CD14-positive monocyte (primary cell): ENCODE measurements around the gene RNU1-3. TPM values are rescaled to one million over a fixed set of nuclear protein-coding genes. Genes with fewer than 3 reads are reported as not detected.
"Not testable (repeated sequence)": the region's sequence is repeated elsewhere in the genome, so short reads cannot be mapped to it uniquely, and the experiment has no call there.

Experiments
- DNase-seq, 3 donors: peaks; one replicate each; pipeline ENCODE4 v3.0.0-alpha.2; 2011 to 2022
- H2AFZ ChIP-seq: 2 replicates; pipeline ENCODE4 v1.6.0; 2012; ENCODE audit warnings: mild to moderate bottlenecking, low read depth, low read length, inconsistent platforms; ENCODE audit not compliant: insufficient read depth, poor library complexity, severe bottlenecking
- H3K27ac ChIP-seq, 2 donors: 1 replicate in 1 of 2; 2 replicates in 1 of 2; pipeline ENCODE4 v1.5.1; 2012 to 2013; ENCODE audit warnings: low read length in 2 of 2, control low read depth in 1 of 2, inconsistent platforms in 1 of 2, low read depth in 1 of 2, mild to moderate bottlenecking in 1 of 2
- H3K27me3 ChIP-seq, 2 donors: one replicate each; pipeline versions ENCODE4 v1.6.0 to v1.6.1; 2011 to 2013; ENCODE audit warnings: low read length in 2 of 2; ENCODE audit not compliant: control insufficient read depth in 2 of 2, insufficient read depth in 2 of 2
- H3K36me3 ChIP-seq, 2 donors: replicated peaks in 1 of 2; 1 replicate in 1 of 2; 2 replicates in 1 of 2; pipeline versions ENCODE4 v1.5.1 to v1.6.1; 2012 to 2013; ENCODE audit warnings: low read length in 2 of 2, control low read depth in 1 of 2, inconsistent platforms in 1 of 2, mild to moderate bottlenecking in 1 of 2; ENCODE audit not compliant: insufficient read depth in 2 of 2, control insufficient read depth in 1 of 2
- H3K4me1 ChIP-seq, 2 donors: 1 replicate in 1 of 2; 2 replicates in 1 of 2; pipeline versions ENCODE4 v1.5.1 to v1.6.1; 2012 to 2013; ENCODE audit warnings: low read length in 2 of 2, control low read depth in 1 of 2, inconsistent platforms in 1 of 2, mild to moderate bottlenecking in 1 of 2, moderate library complexity in 1 of 2; ENCODE audit not compliant: insufficient read depth in 2 of 2, control insufficient read depth in 1 of 2
- H3K4me2 ChIP-seq: replicated peaks from 2 replicates; pipeline ENCODE3; 2012; ENCODE audit warnings: low read length, moderate library complexity, mild to moderate bottlenecking; ENCODE audit not compliant: poor library complexity, severe bottlenecking; ENCODE audit errors: extremely low read depth
- H3K4me3 ChIP-seq, 3 experiments: fragments of 200-600 bp in 1 of 3; sonication (generic) in 1 of 3; replicated peaks in 1 of 3; 1 replicate in 2 of 3; 2 replicates in 1 of 3; pipeline ENCODE4 v1.5.1; 2011 to 2013; ENCODE audit warnings: low read length in 3 of 3, mild to moderate bottlenecking in 3 of 3, control low read depth in 2 of 3, low read depth in 2 of 3, inconsistent platforms in 1 of 3, moderate library complexity in 1 of 3
- H3K79me2 ChIP-seq: 2 replicates; pipeline ENCODE4 v1.6.0; 2012; ENCODE audit warnings: mild to moderate bottlenecking, control low read depth, inconsistent platforms, low read length, moderate library complexity; ENCODE audit not compliant: insufficient read depth
- H3K9ac ChIP-seq: 2 replicates; pipeline ENCODE4 v1.6.0; 2017; ENCODE audit warnings: low read length, mild to moderate bottlenecking; ENCODE audit not compliant: insufficient read depth, poor library complexity, severe bottlenecking
- H3K9me3 ChIP-seq, 2 donors: replicated peaks in 1 of 2; 1 replicate in 1 of 2; 2 replicates in 1 of 2; pipeline versions ENCODE4 v1.5.1 to v1.6.1; 2012 to 2013; ENCODE audit warnings: low read length in 2 of 2, control low read depth in 1 of 2; ENCODE audit not compliant: control insufficient read depth in 1 of 2, insufficient read depth in 1 of 2
- H4K20me1 ChIP-seq: 2 replicates; pipeline ENCODE4 v1.6.0; 2012; ENCODE audit warnings: mild to moderate bottlenecking, low read length, control low read depth, moderate library complexity; ENCODE audit not compliant: insufficient read depth
- H3K27ac Mint-ChIP-seq, 7 donors: one replicate each; pipeline ENCODE4 v1.8.0; 2020; ENCODE audit warnings: mild to moderate bottlenecking in 7 of 7, mixed read lengths in 7 of 7, moderate library complexity in 6 of 7, inconsistent platforms in 2 of 7
- H3K27me3 Mint-ChIP-seq, 3 donors: one replicate each; pipeline ENCODE4 v1.8.0; 2021 to 2022; ENCODE audit warnings: low read depth in 3 of 3, mild to moderate bottlenecking in 3 of 3, mixed read lengths in 3 of 3, moderate library complexity in 3 of 3, inconsistent platforms in 1 of 3
- H3K36me3 Mint-ChIP-seq, 2 donors: one replicate each; pipeline ENCODE4 v1.8.0; 2020; ENCODE audit warnings: mixed read lengths in 2 of 2, inconsistent platforms in 1 of 2, mild to moderate bottlenecking in 1 of 2
- H3K4me1 Mint-ChIP-seq: one replicate; pipeline ENCODE4 v1.8.0; 2020; ENCODE audit warnings: mild to moderate bottlenecking, mixed read lengths
- H3K4me3 Mint-ChIP-seq, 2 donors: one replicate each; pipeline ENCODE4 v1.8.0; 2020; ENCODE audit warnings: mild to moderate bottlenecking in 2 of 2, mixed read lengths in 2 of 2, moderate library complexity in 1 of 2
- H3K9me3 Mint-ChIP-seq, 7 donors: one replicate each; pipeline ENCODE4 v1.8.0; 2020 to 2022; ENCODE audit warnings: mixed read lengths in 7 of 7, mild to moderate bottlenecking in 6 of 7, moderate library complexity in 6 of 7, inconsistent platforms in 2 of 7
- WGBS: methylation state at CpG from one replicate; pipeline ENCODE4 v1.1.5; 2013; ENCODE audit warnings: missing lambda C conversion rate; ENCODE audit not compliant: insufficient coverage; 5-methylcytosine and 5-hydroxymethylcytosine counted together
- intact Hi-C, 2 donors: fragments of 100-400 bp; cut with micrococcal nuclease; formaldehyde crosslinking; loops; one replicate each; pipeline versions ENCODE4 v1.15.0 to v1.15.1; 2023
- polyA plus RNA-seq, 3 donors: library from polyadenylated mRNA; depleted of rRNA in 1 of 3; unstranded in 2 of 3; stranded (reverse) in 1 of 3; fragments of 300-500 nt in 2 of 3; fragments of >200 nt in 1 of 3; fragmentation: Illumina TruSeq in 2 of 3; gene quantifications; 1 replicate in 2 of 3; 2 replicates in 1 of 3; pipeline ENCODE4 v1.2.3, GENCODE V29; 2012 to 2021

The RNU1-3 gene
- polyA plus RNA-seq, 3 donors: not detected

DNA sequence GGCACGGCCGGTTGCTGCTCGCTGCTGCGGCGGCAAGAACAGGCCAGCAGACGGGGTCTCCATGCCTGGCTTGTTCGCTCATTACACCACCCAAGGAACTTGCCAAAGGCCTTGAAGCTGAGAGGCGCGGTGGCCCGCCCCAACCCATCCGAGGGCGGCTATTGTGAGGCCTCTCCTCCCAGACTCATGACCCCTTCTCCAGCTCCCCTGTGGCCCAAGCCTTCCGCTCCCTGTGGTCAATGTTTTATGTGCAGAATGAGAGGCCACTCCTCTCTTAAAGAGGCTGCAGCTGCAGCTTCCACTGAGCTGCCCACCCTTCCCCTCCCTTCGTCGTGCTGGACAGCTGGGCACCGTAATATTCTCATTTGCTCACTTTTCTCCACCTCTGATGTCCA lies 27.6 kb upstream of the RNU1-3 start:
- peak overlapping the region in 1 of 2 donors; percentile 42 for H3K4me3 Mint-ChIP-seq
- intact Hi-C loops, H3K9ac ChIP-seq, H3K4me1 ChIP-seq, H3K27me3 ChIP-seq, H2AFZ ChIP-seq, H3K36me3 Mint-ChIP-seq, H3K4me2 ChIP-seq, H3K9me3 Mint-ChIP-seq, H3K4me3 ChIP-seq, H4K20me1 ChIP-seq, H3K4me1 Mint-ChIP-seq, H3K27ac ChIP-seq, H3K27ac Mint-ChIP-seq, DNase-seq, H3K9me3 ChIP-seq, H3K79me2 ChIP-seq, H3K36me3 ChIP-seq: not testable (repeated sequence)
- peaks cover 4 to 13% (median 13%) of the 10 kb centered on the region in 3 donors for H3K27me3 Mint-ChIP-seq
- no CpG with 5 or more reads among the region's 16 CpGs for WGBS

DNA sequence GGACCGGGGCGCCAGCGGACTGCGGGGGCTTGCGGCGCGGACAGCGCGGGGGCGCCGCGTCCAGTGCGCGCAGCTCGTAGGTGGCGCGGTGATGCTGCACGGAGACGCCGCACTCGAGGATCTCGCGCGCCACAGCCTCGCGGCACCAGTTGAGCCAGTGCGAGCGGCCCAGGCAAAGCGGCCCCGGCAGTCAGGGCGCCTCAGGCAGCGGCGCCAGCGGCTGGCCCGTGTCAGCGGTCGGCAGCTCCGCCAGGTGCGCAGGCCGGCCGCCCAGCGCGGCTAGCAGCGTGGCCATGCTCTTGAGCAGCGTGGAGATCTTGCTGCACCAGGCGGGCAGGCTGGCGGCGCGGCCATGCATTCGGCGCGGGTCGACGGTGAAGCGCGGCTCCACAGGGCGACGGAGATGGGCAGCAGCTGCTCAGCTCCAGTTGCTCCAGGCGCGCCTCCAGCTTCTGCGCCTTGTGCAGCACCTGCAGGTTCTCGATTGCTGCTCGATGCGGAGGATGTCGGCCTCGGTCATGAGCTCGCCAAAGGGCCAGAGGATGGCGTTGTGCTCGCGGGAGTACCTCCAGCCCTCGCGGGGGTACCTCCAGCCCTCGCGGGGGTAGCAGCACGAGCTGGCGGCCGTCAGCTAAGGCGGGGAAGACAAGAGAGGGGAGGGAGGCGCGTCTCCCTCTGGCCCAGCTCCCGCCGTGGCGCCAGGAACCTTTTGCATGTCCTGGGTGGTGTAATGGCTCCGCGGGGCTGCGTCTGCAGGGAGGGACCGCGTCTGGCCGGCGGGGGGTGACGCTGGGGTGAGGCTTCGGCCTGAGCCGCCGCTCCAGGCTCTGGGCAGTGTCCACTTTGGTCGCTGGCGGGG lies 26.9 kb upstream of the RNU1-3 start:
- DNase-seq, H3K4me3 ChIP-seq, H3K4me1 Mint-ChIP-seq, H2AFZ ChIP-seq, H3K27ac Mint-ChIP-seq, H3K9me3 ChIP-seq, H3K79me2 ChIP-seq, H3K4me3 Mint-ChIP-seq, H3K4me1 ChIP-seq, H3K9me3 Mint-ChIP-seq, H3K4me2 ChIP-seq, H3K36me3 ChIP-seq, H4K20me1 ChIP-seq, intact Hi-C loops, H3K36me3 Mint-ChIP-seq, H3K9ac ChIP-seq, H3K27ac ChIP-seq, H3K27me3 ChIP-seq: not testable (repeated sequence)
- WGBS: 0% methylated on average over 3 of the region's 96 CpGs
- H3K27me3 Mint-ChIP-seq: peaks cover 4 to 13% (median 13%) of the 10 kb centered on the region in 3 donors

DNA sequence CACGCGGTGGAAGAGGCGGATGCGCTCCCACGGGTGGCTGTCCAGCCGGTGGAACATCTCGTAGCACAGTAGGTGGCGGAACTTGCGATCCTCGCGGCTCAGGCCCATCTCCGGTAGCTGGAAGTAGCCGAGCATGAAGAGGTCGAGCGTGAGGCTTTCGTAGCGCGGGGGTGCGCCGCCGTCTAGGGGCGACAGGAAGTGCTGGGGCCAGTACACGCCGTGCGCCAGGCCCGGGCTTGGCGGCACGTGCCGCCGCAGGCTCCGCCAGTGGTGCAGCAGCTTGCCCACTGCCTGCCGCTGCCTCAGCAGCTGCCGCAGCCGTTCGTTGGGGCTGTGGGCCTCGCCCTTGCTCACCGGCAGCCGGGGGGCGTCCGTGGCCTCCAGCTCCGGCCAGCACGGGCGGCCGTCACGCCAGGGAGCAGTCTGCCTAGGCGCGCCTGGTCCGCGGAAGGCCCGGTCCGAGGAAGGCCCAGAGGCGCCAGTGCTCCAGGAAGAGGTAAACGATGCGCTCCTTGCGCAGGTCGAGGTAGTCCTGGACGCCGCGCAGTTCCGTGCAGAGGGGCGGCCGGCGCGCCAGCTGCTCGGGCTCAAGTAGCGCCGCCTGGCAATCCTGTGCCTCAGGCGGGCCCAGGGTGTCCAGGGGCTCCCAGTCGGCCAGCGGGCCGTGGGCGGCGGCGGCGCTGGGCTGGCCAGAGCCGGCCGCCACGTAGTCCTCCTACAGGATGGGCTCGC lies 26.1 kb upstream of the RNU1-3 start:
- H3K27ac Mint-ChIP-seq, H3K79me2 ChIP-seq, H3K27ac ChIP-seq, H3K4me1 Mint-ChIP-seq, H3K27me3 ChIP-seq, H3K9me3 Mint-ChIP-seq, H3K4me1 ChIP-seq, H2AFZ ChIP-seq, H3K4me3 Mint-ChIP-seq, DNase-seq, H4K20me1 ChIP-seq, H3K36me3 Mint-ChIP-seq, H3K36me3 ChIP-seq, H3K4me2 ChIP-seq, H3K4me3 ChIP-seq, H3K9ac ChIP-seq, H3K9me3 ChIP-seq, intact Hi-C loops: not testable (repeated sequence)
- peaks cover 2 to 10% (median 9%) of the 10 kb centered on the region in 3 donors for H3K27me3 Mint-ChIP-seq
- WGBS: no CpG with 5 or more reads among the region's 79 CpGs

DNA sequence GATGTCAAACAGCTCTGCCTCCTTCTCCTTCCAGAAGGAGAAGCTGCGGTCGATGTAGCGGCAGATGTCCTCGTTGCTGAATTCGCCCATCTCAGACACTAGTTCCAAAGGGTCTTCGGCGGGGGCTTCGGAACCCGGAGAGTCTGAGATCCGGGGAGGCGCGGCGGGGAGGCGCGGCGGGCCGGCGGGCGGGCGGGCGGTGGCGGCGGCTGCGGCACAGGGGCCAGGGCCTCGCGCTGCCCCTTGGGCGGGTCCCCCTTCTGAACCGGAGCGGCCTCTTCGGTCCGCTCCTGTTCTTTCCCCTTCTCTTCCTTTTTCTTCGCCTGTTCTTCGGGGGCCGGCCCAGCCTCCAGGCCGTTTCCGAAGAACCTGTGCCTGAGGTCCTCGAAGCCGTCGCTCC lies 25.5 kb upstream of the RNU1-3 start:
- H3K9me3 ChIP-seq, H4K20me1 ChIP-seq, DNase-seq, H3K4me2 ChIP-seq, H3K4me3 ChIP-seq, H3K27ac ChIP-seq, H3K79me2 ChIP-seq, H3K9me3 Mint-ChIP-seq, H3K4me1 ChIP-seq, H3K27ac Mint-ChIP-seq, H3K27me3 ChIP-seq, H3K36me3 Mint-ChIP-seq, H3K4me3 Mint-ChIP-seq, H3K4me1 Mint-ChIP-seq, H3K9ac ChIP-seq, H2AFZ ChIP-seq, intact Hi-C loops, H3K36me3 ChIP-seq: not testable (repeated sequence)
- peaks cover 2 to 13% (median 12%) of the 10 kb centered on the region in 3 donors for H3K27me3 Mint-ChIP-seq
- no CpG with 5 or more reads among the region's 39 CpGs for WGBS
